SK-N-SH (cell line): ENCODE data around the gene APP. TPM values are rescaled to one million over a fixed set of nuclear protein-coding genes. Genes with fewer than 3 reads are reported as not detected.

Source experiments
- CTCF ChIA-PET: fragments of 300-600, 350-600 bp; formaldehyde crosslinking; extraction: SDS; loops from one replicate; lab custom pipeline; 2021; lab: Yijun Ruan, JAX
- POLR2A ChIA-PET: fragments of 350-600 bp; sonication (Branson Sonifier 250); formaldehyde crosslinking; extraction: SDS; loops from one replicate; lab custom pipeline; 2020; ENCODE audit warnings: antibody characterized with exemption, inconsistent platforms; lab: Yijun Ruan, JAX
- DNase-seq: peaks from one replicate; pipeline ENCODE4 v3.0.0; 2012
- H2AFZ ChIP-seq: fragments of 200-600 bp; sonication (generic); 2 replicates; pipeline ENCODE4 v1.8.1; 2016; ENCODE audit warnings: antibody characterized with exemption, mild to moderate bottlenecking, low read depth
- H3F3A ChIP-seq: fragments of 200-600 bp; sonication (generic); replicated peaks from 2 replicates; pipeline ENCODE3; 2016; ENCODE audit warnings: antibody characterized with exemption, mild to moderate bottlenecking; ENCODE audit not compliant: insufficient read depth
- H3K27ac ChIP-seq, 2 experiments: fragments of 200-500 bp in 1 of 2; fragments of 200-600 bp in 1 of 2; sonication (Bioruptor generic) in 1 of 2; sonication (generic), shearing (Covaris generic) in 1 of 2; 2 replicates each; pipeline versions ENCODE4 v1.5.1 to v1.6.1; 2014 to 2016; ENCODE audit warnings: low read depth in 2 of 2, inconsistent platforms in 1 of 2, low read length in 1 of 2, mild to moderate bottlenecking in 1 of 2, mixed read lengths in 1 of 2
- H3K27me3 ChIP-seq: fragments of 200-600 bp; sonication (generic), shearing (Covaris generic); 2 replicates; pipeline ENCODE4 v1.6.1; 2016; ENCODE audit warnings: mixed run types; ENCODE audit not compliant: insufficient read depth
- H3K36me3 ChIP-seq, 2 experiments: fragments of 200-500 bp in 1 of 2; fragments of 200-600 bp in 1 of 2; sonication (Bioruptor generic) in 1 of 2; sonication (generic) in 1 of 2; replicated peaks in 1 of 2; 2 replicates each; pipeline versions ENCODE3 to v1.5.1; 2014 to 2016; ENCODE audit warnings: low read length in 1 of 2, mild to moderate bottlenecking in 1 of 2; ENCODE audit not compliant: insufficient read depth in 2 of 2, control insufficient read depth in 1 of 2
- H3K4me1 ChIP-seq, 2 experiments: fragments of 200-500 bp in 1 of 2; fragments of 200-600 bp in 1 of 2; sonication (Bioruptor generic) in 1 of 2; sonication (generic), shearing (Covaris generic) in 1 of 2; 2 replicates each; pipeline versions ENCODE4 v1.5.1 to v1.6.1; 2014 to 2016; ENCODE audit warnings: low read depth in 1 of 2, low read length in 1 of 2, mixed run types in 1 of 2; ENCODE audit not compliant: insufficient read depth in 2 of 2, control insufficient read depth in 1 of 2
- H3K4me2 ChIP-seq: fragments of 200-600 bp; sonication (generic), shearing (Covaris generic); 2 replicates; pipeline ENCODE4 v1.6.1; 2017; ENCODE audit warnings: mixed run types
- H3K4me3 ChIP-seq, 2 experiments: fragments of 200-500 bp in 1 of 2; fragments of 200-600 bp in 1 of 2; sonication (Bioruptor generic) in 1 of 2; sonication (generic), shearing (Covaris generic) in 1 of 2; 2 replicates each; pipeline versions ENCODE4 v1.5.1 to v1.8.1; 2014 to 2016; ENCODE audit warnings: low read depth in 2 of 2, inconsistent platforms in 1 of 2, low read length in 1 of 2, mild to moderate bottlenecking in 1 of 2, mixed read lengths in 1 of 2, moderate library complexity in 1 of 2
- H3K79me2 ChIP-seq: fragments of 200-600 bp; sonication (generic); 2 replicates; pipeline ENCODE4 v1.8.1; 2017; ENCODE audit warnings: mild to moderate bottlenecking; ENCODE audit not compliant: insufficient read depth
- H3K9ac ChIP-seq: fragments of 200-600 bp; sonication (generic); 2 replicates; pipeline ENCODE4 v1.6.1; 2017; ENCODE audit warnings: mixed run types
- H3K9me2 ChIP-seq: fragments of 200-600 bp; sonication (generic); 2 replicates; pipeline ENCODE4 v1.6.1; 2017; ENCODE audit warnings: mixed run types
- H3K9me3 ChIP-seq: fragments of 200-600 bp; sonication (generic); 2 replicates; pipeline ENCODE4 v1.6.1; 2017; ENCODE audit warnings: mixed run types, mild to moderate bottlenecking, moderate library complexity
- H4K20me1 ChIP-seq: fragments of 200-600 bp; sonication (generic); 2 replicates; pipeline ENCODE4 v1.6.1; 2017; ENCODE audit warnings: mild to moderate bottlenecking, mixed run types; ENCODE audit not compliant: insufficient read depth
- CHD2 ChIP-seq: fragments of 150-350 bp; IDR thresholded peaks from 2 replicates; pipeline ENCODE4 v1.6.1; 2018; ENCODE audit warnings: low read length; ENCODE audit not compliant: partially characterized antibody
- FOXJ3 ChIP-seq: sonication (generic); formaldehyde crosslinking; IDR thresholded peaks from 2 replicates; pipeline ENCODE4 v1.5.1; 2020; ENCODE audit warnings: mild to moderate bottlenecking, missing genetic modification reagents
- FOXM1 ChIP-seq: IDR thresholded peaks from 2 replicates; pipeline ENCODE4 v1.4.0; 2012; ENCODE audit warnings: low read depth, mild to moderate bottlenecking
- GABPA ChIP-seq: IDR thresholded peaks from 2 replicates; pipeline ENCODE4 v1.4.0; 2012; ENCODE audit warnings: low read depth, mild to moderate bottlenecking
- GATA2 ChIP-seq: sonication (generic); formaldehyde crosslinking; IDR thresholded peaks from 2 replicates; pipeline ENCODE4 v1.5.0; 2020; ENCODE audit warnings: mild to moderate bottlenecking, missing genetic modification reagents
- MEF2A ChIP-seq: IDR thresholded peaks from 2 replicates; pipeline ENCODE4 v1.4.0; 2012; ENCODE audit warnings: low read depth, borderline replicate concordance
- MXI1 ChIP-seq: IDR thresholded peaks from 2 replicates; pipeline ENCODE4 v1.6.1; 2012; ENCODE audit warnings: mild to moderate bottlenecking, low read depth, low read length, improper control_type of control experiment
- NFIC ChIP-seq: IDR thresholded peaks from 2 replicates; pipeline ENCODE4 v1.4.0; 2012; ENCODE audit warnings: borderline replicate concordance
- POLR2AphosphoS5 ChIP-seq: IDR thresholded peaks from 2 replicates; pipeline ENCODE4 v1.6.1; 2012; ENCODE audit warnings: low read depth, low read length
- RCOR1 ChIP-seq: fragments of 150-350 bp; IDR thresholded peaks from 2 replicates; pipeline ENCODE4 v1.6.1; 2017; ENCODE audit warnings: antibody characterized with exemption, low read length
- RXRA ChIP-seq: IDR thresholded peaks from 2 replicates; pipeline ENCODE4 v1.4.0; 2012; ENCODE audit warnings: low read depth, mild to moderate bottlenecking, borderline replicate concordance
- TAF1 ChIP-seq: IDR thresholded peaks from 2 replicates; pipeline ENCODE4 v1.6.1; 2012; ENCODE audit warnings: low read depth, mild to moderate bottlenecking, low read length, moderate library complexity, borderline replicate concordance
- TCF12 ChIP-seq: IDR thresholded peaks from 2 replicates; pipeline ENCODE4 v1.4.0; 2012
- YY1 ChIP-seq: IDR thresholded peaks from 2 replicates; pipeline ENCODE4 v1.4.0; 2012; ENCODE audit warnings: low read depth, mild to moderate bottlenecking
- WGBS: methylation state at CpG from one replicate; pipeline ENCODE4 v1.1.6; 2017; ENCODE audit warnings: low lambda C conversion rate; 5-methylcytosine and 5-hydroxymethylcytosine counted together
- polyA plus RNA-seq, 3 experiments: library from polyadenylated mRNA; depleted of rRNA; stranded (reverse); fragments of >200 nt; gene quantifications; 2 replicates each; pipeline ENCODE4 v1.2.3, GENCODE V29; 2012
- TF ChIP-seq, protein P1 (sequence below): IDR thresholded peaks from 2 replicates; pipeline ENCODE4; 2012
- TF ChIP-seq, protein P2 (sequence below): IDR thresholded peaks from 2 replicates; pipeline ENCODE4 v1.4.0; 2012; ENCODE audit warnings: low read depth, borderline replicate concordance
- TF ChIP-seq, protein P3 (sequence below): IDR thresholded peaks from 2 replicates; pipeline ENCODE4 v1.6.1; 2012; ENCODE audit warnings: mild to moderate bottlenecking, low read depth, low read length, moderate library complexity
- TF ChIP-seq, protein P4 (sequence below): IDR thresholded peaks from 2 replicates; pipeline ENCODE4 v1.4.0; 2012; ENCODE audit warnings: low read depth, borderline replicate concordance
- TF ChIP-seq, protein P5 (sequence below): fragments of 200-600 bp; sonication (generic); IDR thresholded peaks from 2 replicates; pipeline ENCODE4 v1.6.1; 2017; ENCODE audit warnings: antibody characterized with exemption, mild to moderate bottlenecking, moderate library complexity

The APP gene
- polyA plus RNA-seq, 1 of the 3 experiments (the other 2 are of a cell fraction) = 780 TPM

DNA sequence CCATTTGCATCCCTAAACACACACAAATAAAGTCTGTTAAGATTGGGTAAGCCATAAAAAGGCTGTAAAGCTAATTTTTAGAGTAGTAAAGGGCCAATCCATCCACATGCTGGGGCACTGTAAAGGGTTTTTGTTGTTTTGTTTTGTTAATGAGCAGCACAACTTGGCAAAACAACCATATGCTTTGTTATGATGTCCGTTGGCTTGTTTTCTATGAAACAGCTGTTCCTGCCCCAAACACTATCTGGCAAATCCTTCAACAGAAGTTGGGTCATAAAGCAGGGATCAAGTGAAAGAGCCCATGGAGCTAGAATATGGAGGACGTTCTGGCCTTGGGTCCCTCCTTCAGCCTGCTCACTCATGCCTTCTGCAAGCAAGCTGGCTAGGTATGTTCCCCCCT lies 183.6 kb downstream of the APP start:
- H3K9me3 ChIP-seq = no peaks in the 10 kb centered on the region
- no peaks in the 10 kb centered on the region for H3K27me3 ChIP-seq
- no peaks in the 10 kb centered on the region for H3F3A ChIP-seq
- no peak overlapping the region for H3K4me3 ChIP-seq
- H3K79me2 ChIP-seq = no peaks in the 10 kb centered on the region
- H3K4me2 ChIP-seq = no peak overlapping the region
- H3K9me2 ChIP-seq = no peaks in the 10 kb centered on the region
- no peak overlapping the region for H3K27ac ChIP-seq
- H4K20me1 ChIP-seq = no peaks in the 10 kb centered on the region
- 92% methylated on average over 2 of the region's 2 CpGs for WGBS
- no peak overlapping the region for H3K9ac ChIP-seq
- H2AFZ ChIP-seq = no peak overlapping the region
- H3K4me1 ChIP-seq = peaks cover 5 to 8% of the 10 kb centered on the region in 2 experiments; a peak in 3 of 4 replicates
- TF ChIP-seq GATA2 = no peak
- no peak for TF ChIP-seq POLR2AphosphoS5
- TF ChIP-seq, protein P1, sequence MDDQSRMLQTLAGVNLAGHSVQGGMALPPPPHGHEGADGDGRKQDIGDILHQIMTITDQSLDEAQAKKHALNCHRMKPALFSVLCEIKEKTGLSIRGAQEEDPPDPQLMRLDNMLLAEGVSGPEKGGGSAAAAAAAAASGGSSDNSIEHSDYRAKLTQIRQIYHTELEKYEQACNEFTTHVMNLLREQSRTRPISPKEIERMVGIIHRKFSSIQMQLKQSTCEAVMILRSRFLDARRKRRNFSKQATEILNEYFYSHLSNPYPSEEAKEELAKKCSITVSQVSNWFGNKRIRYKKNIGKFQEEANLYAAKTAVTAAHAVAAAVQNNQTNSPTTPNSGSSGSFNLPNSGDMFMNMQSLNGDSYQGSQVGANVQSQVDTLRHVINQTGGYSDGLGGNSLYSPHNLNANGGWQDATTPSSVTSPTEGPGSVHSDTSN = no peak
- no peak for TF ChIP-seq TCF12
- TF ChIP-seq TAF1 = no peak
- no peak for TF ChIP-seq GABPA
- TF ChIP-seq MEF2A = no peak
- no peak for TF ChIP-seq CHD2
- no peak for TF ChIP-seq FOXJ3
- TF ChIP-seq RXRA = no peak
- TF ChIP-seq NFIC = no peak
- TF ChIP-seq, protein P2, sequence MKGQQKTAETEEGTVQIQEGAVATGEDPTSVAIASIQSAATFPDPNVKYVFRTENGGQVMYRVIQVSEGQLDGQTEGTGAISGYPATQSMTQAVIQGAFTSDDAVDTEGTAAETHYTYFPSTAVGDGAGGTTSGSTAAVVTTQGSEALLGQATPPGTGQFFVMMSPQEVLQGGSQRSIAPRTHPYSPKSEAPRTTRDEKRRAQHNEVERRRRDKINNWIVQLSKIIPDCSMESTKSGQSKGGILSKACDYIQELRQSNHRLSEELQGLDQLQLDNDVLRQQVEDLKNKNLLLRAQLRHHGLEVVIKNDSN = no peak
- TF ChIP-seq, protein P3, sequence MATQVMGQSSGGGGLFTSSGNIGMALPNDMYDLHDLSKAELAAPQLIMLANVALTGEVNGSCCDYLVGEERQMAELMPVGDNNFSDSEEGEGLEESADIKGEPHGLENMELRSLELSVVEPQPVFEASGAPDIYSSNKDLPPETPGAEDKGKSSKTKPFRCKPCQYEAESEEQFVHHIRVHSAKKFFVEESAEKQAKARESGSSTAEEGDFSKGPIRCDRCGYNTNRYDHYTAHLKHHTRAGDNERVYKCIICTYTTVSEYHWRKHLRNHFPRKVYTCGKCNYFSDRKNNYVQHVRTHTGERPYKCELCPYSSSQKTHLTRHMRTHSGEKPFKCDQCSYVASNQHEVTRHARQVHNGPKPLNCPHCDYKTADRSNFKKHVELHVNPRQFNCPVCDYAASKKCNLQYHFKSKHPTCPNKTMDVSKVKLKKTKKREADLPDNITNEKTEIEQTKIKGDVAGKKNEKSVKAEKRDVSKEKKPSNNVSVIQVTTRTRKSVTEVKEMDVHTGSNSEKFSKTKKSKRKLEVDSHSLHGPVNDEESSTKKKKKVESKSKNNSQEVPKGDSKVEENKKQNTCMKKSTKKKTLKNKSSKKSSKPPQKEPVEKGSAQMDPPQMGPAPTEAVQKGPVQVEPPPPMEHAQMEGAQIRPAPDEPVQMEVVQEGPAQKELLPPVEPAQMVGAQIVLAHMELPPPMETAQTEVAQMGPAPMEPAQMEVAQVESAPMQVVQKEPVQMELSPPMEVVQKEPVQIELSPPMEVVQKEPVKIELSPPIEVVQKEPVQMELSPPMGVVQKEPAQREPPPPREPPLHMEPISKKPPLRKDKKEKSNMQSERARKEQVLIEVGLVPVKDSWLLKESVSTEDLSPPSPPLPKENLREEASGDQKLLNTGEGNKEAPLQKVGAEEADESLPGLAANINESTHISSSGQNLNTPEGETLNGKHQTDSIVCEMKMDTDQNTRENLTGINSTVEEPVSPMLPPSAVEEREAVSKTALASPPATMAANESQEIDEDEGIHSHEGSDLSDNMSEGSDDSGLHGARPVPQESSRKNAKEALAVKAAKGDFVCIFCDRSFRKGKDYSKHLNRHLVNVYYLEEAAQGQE = no peak
- TF ChIP-seq FOXM1 = no peak
- TF ChIP-seq, protein P4, sequence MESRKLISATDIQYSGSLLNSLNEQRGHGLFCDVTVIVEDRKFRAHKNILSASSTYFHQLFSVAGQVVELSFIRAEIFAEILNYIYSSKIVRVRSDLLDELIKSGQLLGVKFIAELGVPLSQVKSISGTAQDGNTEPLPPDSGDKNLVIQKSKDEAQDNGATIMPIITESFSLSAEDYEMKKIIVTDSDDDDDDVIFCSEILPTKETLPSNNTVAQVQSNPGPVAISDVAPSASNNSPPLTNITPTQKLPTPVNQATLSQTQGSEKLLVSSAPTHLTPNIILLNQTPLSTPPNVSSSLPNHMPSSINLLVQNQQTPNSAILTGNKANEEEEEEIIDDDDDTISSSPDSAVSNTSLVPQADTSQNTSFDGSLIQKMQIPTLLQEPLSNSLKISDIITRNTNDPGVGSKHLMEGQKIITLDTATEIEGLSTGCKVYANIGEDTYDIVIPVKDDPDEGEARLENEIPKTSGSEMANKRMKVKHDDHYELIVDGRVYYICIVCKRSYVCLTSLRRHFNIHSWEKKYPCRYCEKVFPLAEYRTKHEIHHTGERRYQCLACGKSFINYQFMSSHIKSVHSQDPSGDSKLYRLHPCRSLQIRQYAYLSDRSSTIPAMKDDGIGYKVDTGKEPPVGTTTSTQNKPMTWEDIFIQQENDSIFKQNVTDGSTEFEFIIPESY = no peak
- no peak for TF ChIP-seq RCOR1
- TF ChIP-seq, protein P5, sequence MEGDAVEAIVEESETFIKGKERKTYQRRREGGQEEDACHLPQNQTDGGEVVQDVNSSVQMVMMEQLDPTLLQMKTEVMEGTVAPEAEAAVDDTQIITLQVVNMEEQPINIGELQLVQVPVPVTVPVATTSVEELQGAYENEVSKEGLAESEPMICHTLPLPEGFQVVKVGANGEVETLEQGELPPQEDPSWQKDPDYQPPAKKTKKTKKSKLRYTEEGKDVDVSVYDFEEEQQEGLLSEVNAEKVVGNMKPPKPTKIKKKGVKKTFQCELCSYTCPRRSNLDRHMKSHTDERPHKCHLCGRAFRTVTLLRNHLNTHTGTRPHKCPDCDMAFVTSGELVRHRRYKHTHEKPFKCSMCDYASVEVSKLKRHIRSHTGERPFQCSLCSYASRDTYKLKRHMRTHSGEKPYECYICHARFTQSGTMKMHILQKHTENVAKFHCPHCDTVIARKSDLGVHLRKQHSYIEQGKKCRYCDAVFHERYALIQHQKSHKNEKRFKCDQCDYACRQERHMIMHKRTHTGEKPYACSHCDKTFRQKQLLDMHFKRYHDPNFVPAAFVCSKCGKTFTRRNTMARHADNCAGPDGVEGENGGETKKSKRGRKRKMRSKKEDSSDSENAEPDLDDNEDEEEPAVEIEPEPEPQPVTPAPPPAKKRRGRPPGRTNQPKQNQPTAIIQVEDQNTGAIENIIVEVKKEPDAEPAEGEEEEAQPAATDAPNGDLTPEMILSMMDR = no peak
- no peak for TF ChIP-seq YY1
- TF ChIP-seq MXI1 = no peak
- ChIA-PET POLR2A (interaction anchor here (1.3 kb wide), 1 partner anchor 8 kb away, joined by 3 read pairs; no protein-coding TSS in a partner anchor), CTCF (no interaction called here)
- H3K36me3 ChIP-seq = peaks cover 18 to 30% of the 10 kb centered on the region in 2 experiments
- DNase-seq = no peak
